Cardiac muscle cell (in vitro differentiated cells and primary cell): ENCODE data around the gene MXD4. TPM values are rescaled to one million over a fixed set of nuclear protein-coding genes. Genes with fewer than 3 reads are reported as not detected.

Source experiments
- DNase-seq, 2 donors: peaks; one replicate each; pipeline versions ENCODE4 v3.0.0 to v3.0.0-alpha.2; 2010 to 2017; ENCODE audit warnings: low read depth in 1 of 2, low spot score in 1 of 2
- H3K27ac ChIP-seq: fragments of 200-600 bp; sonication (generic); 2 replicates; pipeline ENCODE4 v1.5.1; 2016
- H3K27me3 ChIP-seq: fragments of 200-600 bp; sonication (generic); 2 replicates; pipeline ENCODE4 v1.6.0; 2016; ENCODE audit warnings: control low read depth
- H3K36me3 ChIP-seq: fragments of 200-600 bp; sonication (generic); 2 replicates; pipeline ENCODE4 v1.5.1; 2016; ENCODE audit warnings: control low read depth
- H3K4me1 ChIP-seq: fragments of 200-600 bp; sonication (generic); 2 replicates; pipeline ENCODE4 v1.8.1; 2017; ENCODE audit warnings: low read depth, mild to moderate bottlenecking, mixed run types
- H3K4me3 ChIP-seq: fragments of 200-600 bp; sonication (generic); 2 replicates; pipeline ENCODE4 v1.5.1; 2016; ENCODE audit warnings: mild to moderate bottlenecking
- H3K9me3 ChIP-seq: fragments of 200-600 bp; sonication (generic); 2 replicates; pipeline ENCODE4 v1.5.1; 2017; ENCODE audit warnings: low read depth, mild to moderate bottlenecking, control low read depth
- polyA plus RNA-seq: library from polyadenylated mRNA; unstranded; fragments of >200 nt; fragmentation: Nextera tagmentation; extraction: Ambion mirVana; gene quantifications from 2 replicates; pipeline ENCODE4 v1.2.1, GENCODE V29; 2016
- total RNA-seq: library from RNA; depleted of rRNA; stranded (reverse); fragments of >200 nt; gene quantifications from 2 replicates; pipeline ENCODE4 v1.2.3, GENCODE V29; 2016
- TF ChIP-seq, protein P1 (sequence below): IDR thresholded peaks from 2 replicates; pipeline ENCODE4 v1.5.1; 2012; ENCODE audit warnings: low read depth, mild to moderate bottlenecking, low read length

Gene MXD4
- total and polyA plus RNA-seq, 2 experiments from 2014 or later, result 45.5 to 64.0 TPM

DNA sequence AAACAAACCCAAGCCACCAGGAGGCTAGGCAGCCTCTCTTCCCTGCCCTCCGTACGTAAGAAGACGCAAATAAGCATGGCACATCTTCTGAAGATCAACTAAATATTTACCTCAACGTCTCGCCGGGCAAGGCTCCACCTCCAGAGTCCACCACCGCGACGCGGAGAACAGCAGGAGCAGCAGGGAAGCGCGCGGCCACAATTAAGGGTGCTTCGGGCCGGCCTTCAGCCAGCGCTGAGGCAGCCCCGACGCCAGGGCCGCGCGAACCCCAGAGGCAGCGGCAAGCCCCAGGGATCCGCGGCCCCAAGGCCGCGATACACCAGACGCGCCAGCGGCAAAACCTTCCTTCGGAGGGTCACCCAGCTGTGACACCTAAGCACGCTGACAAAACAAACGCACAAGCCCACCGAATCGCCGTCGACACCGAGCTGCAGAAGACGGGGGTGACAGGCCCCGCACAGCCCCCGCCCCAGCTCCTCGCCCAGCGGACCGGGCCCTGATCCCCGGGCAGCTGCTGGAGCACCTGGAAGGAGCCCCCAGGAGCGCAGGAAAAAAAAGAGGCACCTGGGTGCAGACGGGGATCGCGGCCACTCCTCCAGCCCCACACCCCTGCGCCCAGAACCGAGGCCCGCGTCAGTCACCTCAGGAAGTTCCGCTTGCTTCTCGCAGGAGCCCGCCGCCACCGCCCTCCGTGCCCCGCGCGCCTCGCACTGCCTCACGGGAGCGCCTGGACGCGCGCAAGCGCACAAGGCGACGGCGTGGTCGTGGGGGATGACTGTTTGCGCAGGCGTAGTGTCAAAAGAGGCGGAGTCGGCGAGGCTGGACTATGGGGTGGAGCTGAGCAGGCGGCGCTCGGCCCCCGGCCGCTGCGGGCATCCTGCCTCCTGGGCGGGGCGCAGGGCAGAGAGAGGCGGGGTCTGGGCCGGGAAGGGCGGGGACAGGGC, 20.2 kb downstream of the MXD4 start, which contains the start of the genes HAUS3 and POLN:
Gene HAUS3 (minus strand): TSS at position 712 of the 944 bp plus-strand sequence. CDS start 1,175 bp downstream, outside the sequence.
Gene POLN (minus strand): TSS at position 712 of the 944 bp plus-strand sequence. CDS start 12,890 bp downstream, outside the sequence.
- no peaks in the 10 kb centered on the region for H3K9me3 ChIP-seq
- peak within 1 kb of the TSS; percentile 61 for H3K27ac ChIP-seq
- H3K27me3 ChIP-seq, result no peaks in the 10 kb centered on the region
- H3K4me1 ChIP-seq, result peaks cover 21% of the 10 kb centered on the region
- TF ChIP-seq, protein P1, sequence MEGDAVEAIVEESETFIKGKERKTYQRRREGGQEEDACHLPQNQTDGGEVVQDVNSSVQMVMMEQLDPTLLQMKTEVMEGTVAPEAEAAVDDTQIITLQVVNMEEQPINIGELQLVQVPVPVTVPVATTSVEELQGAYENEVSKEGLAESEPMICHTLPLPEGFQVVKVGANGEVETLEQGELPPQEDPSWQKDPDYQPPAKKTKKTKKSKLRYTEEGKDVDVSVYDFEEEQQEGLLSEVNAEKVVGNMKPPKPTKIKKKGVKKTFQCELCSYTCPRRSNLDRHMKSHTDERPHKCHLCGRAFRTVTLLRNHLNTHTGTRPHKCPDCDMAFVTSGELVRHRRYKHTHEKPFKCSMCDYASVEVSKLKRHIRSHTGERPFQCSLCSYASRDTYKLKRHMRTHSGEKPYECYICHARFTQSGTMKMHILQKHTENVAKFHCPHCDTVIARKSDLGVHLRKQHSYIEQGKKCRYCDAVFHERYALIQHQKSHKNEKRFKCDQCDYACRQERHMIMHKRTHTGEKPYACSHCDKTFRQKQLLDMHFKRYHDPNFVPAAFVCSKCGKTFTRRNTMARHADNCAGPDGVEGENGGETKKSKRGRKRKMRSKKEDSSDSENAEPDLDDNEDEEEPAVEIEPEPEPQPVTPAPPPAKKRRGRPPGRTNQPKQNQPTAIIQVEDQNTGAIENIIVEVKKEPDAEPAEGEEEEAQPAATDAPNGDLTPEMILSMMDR, result no peak
- H3K4me3 ChIP-seq, result peak within 1 kb of the TSS; percentile 81
- H3K36me3 ChIP-seq, result no peaks in the 10 kb centered on the region
- DNase-seq, result peak; percentile 98 to 99

DNA sequence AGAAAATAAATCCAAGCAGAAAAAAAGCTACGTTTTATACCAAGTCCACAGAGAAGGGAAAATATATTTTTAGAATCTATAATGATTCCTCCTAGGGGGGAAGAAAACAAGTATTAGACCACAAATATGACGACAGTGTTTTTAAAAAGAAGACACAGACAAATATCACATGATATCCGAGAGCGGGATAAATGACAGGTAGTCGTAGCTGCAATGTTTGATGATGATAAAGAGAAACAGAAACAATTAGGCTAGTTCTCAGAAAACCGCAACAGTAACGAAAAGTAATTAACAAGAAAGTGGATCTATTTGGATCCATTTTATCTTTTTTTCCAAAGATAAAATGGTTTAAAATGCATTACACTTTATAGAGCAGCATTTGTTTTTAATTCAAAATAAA, 20.9 kb downstream of the MXD4 start:
- H3K9me3 ChIP-seq, result no peaks in the 10 kb centered on the region
- H3K4me3 ChIP-seq, result peak overlapping the region; percentile 81
- no peaks in the 10 kb centered on the region for H3K27me3 ChIP-seq
- TF ChIP-seq, protein P1, result no peak
- H3K27ac ChIP-seq, result peak overlapping the region; percentile 61
- no peak for DNase-seq
- H3K36me3 ChIP-seq, result peaks cover 1% of the 10 kb centered on the region
- peaks cover 21% of the 10 kb centered on the region for H3K4me1 ChIP-seq

DNA sequence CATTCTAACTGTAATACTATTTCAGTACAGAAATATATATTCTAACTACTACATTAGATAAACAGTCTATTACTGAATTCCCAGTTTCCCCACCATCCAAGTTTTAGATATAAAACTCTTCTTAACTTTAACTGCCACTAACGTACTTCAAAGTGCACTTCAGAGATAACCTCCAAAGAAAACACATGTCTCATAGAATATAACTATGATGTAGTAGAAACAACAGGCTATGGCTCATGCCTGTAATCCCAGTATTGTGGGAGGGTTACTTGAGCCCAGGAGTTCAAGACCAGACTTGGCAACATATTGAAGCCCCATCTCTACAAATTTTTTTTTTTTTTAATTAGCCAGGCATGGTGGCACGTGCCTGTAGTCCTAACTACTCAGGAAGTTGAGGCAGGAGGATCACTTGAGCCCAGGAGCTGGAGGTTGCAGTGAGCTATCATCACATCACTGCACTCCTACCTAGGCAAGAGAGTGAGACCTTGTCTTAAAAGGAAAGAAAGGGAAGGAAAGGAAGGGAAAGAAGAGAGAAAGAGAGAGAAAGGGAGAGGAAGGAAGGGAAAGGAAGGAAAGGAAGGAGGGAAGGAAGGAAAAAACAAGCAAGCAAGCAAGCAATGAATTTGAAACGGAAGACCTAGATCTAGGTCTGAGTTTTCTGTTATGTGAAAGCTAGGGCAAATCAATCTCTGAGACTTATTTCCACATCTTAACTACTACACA, 24.8 kb downstream of the MXD4 start:
- Histone ChIP-seq H3K36me3 (peaks cover 8% of the 10 kb centered on the region), H3K9me3 (no peaks in the 10 kb centered on the region), H3K4me1 (peaks cover 21% of the 10 kb centered on the region), H3K27me3 (no peaks in the 10 kb centered on the region), H3K27ac (no peak overlapping the region), H3K4me3 (no peak overlapping the region)
- TF ChIP-seq, protein P1, result no peak
- no peak for DNase-seq

DNA sequence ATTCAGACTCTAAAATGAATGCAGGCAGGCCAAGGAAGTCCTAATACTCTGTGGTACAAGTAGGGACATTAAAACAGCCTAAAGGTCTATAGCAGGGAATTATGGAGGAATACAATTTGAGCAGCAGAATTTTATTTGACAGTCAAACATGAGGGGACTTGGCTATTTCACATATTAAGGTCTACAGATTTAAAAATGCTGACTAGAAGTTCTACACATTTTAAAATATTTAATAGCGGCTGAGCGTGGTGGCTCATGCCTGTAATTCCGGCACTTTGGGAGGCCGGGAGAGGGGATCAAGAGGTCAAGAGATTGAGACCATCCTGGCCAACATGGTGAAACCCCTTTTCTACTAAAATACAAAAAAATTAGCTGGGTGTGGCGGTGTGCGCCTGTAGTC, 30.8 kb downstream of the MXD4 start:
- Histone ChIP-seq H3K4me1 (no peaks in the 10 kb centered on the region), H3K9me3 (no peaks in the 10 kb centered on the region), H3K36me3 (peaks cover 8% of the 10 kb centered on the region), H3K27ac (no peak overlapping the region), H3K4me3 (no peak overlapping the region), H3K27me3 (no peaks in the 10 kb centered on the region)
- no peak for DNase-seq
- TF ChIP-seq, protein P1, result no peak

DNA sequence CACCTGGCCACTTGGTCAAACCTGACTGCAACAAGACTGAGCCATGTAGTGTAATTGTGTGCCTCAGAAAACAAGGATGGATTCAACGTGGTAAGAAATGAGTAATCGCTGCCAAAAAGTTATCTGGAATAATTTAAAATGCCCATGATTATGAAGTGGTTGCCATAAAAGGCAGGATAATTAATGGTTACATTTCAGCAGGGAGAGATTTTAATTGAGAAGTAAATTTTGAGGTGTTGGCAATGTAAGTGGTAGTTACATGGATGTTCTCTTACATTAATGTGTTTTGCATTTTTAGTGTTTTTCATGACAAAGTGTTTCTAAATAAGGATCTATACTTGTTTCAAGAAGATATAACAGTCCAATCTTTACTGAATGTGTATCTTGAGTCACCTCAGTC, 35.6 kb downstream of the MXD4 start:
- Histone ChIP-seq H3K9me3 (no peaks in the 10 kb centered on the region), H3K4me1 (no peaks in the 10 kb centered on the region), H3K4me3 (no peak overlapping the region), H3K27me3 (no peaks in the 10 kb centered on the region), H3K27ac (no peak overlapping the region), H3K36me3 (no peaks in the 10 kb centered on the region)
- DNase-seq, result no peak
- TF ChIP-seq, protein P1, result no peak
